NCI-H146 (cell line): ENCODE measurements around the gene ECSCR.
"Not testable (repeated sequence)": the region's sequence is repeated elsewhere in the genome, so short reads cannot be mapped to it uniquely, and the experiment has no call there.

ENCODE experiments used
- DNase-seq: peaks from one replicate; lab custom pipeline; 2025; lab: John Stamatoyannopoulos, UW

Gene ECSCR, protein sequence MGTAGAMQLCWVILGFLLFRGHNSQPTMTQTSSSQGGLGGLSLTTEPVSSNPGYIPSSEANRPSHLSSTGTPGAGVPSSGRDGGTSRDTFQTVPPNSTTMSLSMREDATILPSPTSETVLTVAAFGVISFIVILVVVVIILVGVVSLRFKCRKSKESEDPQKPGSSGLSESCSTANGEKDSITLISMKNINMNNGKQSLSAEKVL

DNA sequence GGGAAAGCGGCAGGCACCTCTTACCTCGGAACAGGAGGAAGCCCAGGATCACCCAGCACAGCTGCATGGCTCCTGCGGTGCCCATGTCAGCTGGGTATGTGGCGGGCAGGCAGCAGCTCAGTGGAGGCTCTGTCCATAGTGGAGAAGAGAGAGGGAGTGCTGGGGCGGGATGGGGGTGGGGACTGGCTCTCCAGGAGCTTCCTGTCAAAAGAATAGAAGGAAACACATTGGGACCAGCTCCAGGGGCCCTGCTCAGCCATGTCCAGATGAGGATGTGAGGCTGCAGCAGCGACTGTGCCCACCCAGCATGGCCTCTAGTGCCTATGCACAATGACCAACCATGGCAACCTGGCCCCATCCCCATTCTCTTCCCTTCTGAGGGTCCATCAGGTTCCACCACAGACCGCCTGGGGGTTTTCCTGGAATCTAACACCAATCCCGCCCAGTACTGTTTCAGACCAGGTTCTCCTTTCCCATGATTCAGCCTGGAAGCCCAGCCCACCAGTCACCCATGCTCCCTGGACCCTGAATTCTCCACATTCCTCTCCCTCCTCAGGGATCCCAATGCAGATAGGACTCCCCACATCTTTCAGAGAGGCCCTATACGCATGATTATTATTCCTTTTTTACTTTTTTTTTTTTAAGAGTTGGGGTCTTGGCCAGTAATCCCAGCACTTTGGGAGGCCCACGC lies at the start of gene ECSCR:
TSS of gene ECSCR (minus strand) at position 158 of the 691 bp plus-strand sequence. CDS start at position 85, 73 bp downstream.
- DNase-seq: no peak

DNA sequence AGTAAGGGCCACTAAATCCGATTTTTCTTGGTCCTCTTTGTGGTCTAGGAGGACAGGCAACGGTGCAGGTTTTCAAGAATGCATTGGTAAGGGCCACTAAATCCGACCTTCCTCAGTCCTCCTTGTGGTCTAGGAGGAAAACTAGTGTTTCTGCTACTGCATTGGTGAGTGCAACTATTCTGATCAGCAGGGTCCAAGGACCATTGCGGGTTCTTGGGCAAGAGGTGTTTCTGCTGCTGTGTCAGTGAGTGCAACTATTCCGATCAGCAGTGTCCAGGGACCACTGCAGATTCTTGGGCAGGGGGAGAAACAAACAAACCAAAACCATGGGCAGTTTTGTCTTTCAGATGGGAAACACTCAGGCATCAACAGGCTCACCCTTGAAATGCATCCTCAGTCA lies 42.2 kb upstream of the ECSCR start:
- not testable (repeated sequence) for DNase-seq

GRCh38 chr5:139503879-139504278 lies 41.3 kb upstream of the ECSCR start:
- DNase-seq: not testable (repeated sequence)

GRCh38 chr5:139503036-139503817 lies 40.7 kb upstream of the ECSCR start:
- DNase-seq: not testable (repeated sequence)

DNA sequence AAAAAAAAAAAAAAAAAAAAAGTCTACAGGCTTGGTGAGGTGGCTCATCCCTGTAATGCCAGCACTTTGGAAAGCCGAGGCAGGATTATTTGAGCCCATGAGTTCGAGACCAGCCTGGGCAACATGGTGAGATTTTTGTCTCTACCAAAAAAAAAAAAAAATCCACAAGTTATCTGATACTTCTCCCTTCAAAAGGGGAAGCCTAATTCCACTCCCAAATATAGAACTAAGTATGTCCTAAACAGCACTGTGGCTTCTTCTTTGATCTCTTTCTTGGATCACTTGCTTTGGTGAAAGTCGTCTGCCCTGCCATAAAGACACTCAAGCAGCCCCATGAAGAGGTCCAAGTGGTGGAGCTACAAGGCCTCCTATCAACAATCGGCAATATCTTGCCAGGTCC lies 38.8 kb upstream of the ECSCR start:
- DNase-seq: no peak

DNA sequence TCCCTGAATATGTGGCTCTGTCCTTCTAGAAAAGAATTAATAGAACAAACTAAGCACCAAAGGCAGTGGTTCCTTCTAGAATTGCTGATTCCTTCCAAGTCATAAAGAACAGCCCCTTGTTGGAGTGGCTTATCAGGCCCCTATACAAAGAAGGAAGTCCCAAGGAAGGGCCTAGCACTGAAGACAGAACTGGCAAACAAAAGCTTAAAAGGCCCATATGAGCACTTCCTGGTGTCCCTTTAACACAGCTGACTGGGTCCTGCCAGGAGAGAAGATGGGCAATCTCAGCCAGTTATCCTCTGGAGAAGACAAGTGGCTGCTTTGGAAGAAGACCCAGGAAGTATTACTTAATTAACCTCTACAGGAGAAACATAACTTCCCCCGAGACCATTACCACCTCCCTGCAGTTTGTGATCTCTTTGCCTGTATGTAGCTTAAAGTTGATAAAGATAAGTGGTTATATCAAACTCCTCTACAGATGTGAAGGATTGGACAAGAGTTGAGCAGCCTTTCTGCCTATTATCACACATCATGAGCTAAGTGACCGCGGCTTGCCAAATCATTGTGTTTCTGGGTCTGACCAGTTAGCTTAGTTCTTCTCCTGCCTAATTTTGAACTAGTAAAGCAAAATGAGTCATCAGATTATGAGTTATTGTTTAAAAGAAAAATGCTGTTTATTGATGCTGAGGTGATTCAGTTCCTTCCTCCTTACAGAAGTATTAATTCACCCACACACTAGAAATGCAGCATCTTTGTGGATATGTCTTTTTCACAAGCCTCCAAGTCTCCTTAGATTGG lies 33.3 kb upstream of the ECSCR start:
- no peak for DNase-seq

GRCh38 chr5:139494832-139495231 lies 32.3 kb upstream of the ECSCR start:
- no peak for DNase-seq

DNA sequence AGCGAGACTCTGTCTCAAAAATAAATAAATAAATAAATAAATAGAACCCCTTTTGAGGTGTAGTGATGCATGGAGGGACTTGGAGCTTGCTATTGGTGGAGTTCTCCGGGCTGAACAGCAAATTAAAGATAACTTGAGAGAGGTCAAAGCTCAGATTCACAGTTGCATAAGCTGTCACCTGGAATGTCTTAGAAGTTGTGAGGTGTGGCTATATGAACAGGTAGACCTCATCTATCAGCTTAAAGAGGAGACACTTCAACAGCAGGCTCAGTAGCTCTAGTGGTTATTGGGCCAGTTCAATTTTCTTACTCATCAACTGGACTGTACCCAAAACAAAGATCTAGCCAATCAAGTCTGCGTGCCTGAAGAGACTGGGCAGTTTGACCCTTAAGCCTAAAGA lies 31.7 kb upstream of the ECSCR start:
- no peak for DNase-seq

DNA sequence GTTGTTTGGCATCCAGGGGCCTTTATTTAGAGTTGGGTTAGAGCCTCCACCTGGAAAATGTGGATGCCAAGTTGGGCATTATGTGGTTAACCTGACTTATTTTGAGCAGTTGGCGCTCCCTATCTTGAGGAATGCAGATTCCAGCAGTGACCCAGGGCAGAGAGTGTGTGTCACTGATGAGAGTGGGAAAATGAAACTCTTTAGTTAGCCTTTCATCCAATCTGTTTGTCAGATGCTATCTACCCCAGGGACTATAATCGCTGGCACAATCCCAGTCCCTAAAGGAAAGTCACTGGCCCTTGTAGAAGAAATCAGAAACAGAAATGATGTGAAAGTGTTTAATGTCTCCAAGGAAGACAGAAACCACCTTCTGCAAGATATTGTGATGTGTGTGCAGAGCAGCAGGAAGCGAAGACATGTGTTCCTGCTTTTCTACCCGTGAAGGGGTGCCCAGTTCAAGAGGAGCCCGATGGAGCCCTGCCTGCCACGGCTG lies 30.2 kb upstream of the ECSCR start:
- no peak for DNase-seq

GRCh38 chr5:139488260-139488659 lies 25.7 kb upstream of the ECSCR start:
- no peak for DNase-seq

- no peak for DNase-seq
Measured at GRCh38 chr5:139486201-139486600, 23.7 kb upstream of the ECSCR start.

DNA sequence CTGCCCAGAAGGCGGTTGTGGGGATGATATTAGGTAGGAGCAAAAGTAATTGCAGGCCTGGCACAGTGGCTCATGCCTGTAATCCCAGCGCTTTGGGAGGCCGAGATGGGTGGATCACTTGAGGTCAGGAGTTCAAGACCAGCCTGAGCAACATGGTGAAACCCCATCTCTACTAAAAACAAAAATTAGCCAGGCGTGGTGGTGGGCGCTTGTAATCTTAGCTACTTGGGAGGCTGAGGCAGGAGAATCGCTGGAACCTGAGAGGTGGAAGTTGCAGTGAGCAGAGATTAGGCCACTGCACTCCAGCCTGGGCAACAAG lies 20.3 kb upstream of the ECSCR start:
- DNase-seq: not testable (repeated sequence)

DNA sequence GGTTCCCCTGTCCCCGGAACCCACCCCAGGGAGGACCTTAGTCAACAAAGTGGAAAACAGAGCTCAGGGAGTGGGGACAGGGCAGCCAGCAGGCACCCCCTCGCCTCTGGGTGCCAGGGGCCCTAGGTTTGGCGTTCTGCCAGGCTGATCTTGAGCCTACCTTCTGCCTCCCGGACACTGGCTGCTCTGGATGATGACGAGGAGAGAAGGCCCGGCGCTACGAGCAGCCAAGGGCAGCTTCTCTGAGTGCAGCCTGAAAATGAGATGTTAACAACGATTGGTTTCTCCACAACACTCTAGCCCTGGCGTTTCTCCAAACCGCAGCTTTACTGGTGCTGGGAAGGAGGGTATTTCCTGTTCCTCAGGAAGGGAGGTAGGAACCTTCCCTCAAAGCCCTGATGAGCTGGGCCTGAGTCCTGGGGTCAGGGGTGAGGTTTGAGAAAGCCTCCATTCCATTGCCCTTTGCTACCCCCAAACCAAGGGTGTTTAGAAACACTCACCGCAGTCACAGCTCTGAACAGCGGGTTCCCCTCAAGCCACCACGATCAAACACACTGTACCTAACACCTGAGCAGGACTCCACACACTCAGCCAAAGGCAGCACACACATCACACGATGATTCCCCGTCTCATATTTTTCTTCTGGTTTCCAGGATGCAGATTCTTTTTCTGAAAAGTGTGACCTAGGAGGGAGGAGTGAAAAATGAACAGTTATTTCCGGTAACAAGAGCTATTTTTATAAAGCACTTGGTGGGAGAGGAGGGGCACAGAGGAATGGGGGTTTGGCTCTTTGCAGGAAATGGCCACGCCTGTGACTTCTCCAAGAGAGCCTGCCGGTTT lies 19.7 kb upstream of the ECSCR start, which contains the start of gene STING1:
TSS of gene STING1 (minus strand) at position 709 of the 840 bp plus-strand sequence. CDS start 1,054 bp downstream, outside the sequence.
- no peak for DNase-seq

DNA sequence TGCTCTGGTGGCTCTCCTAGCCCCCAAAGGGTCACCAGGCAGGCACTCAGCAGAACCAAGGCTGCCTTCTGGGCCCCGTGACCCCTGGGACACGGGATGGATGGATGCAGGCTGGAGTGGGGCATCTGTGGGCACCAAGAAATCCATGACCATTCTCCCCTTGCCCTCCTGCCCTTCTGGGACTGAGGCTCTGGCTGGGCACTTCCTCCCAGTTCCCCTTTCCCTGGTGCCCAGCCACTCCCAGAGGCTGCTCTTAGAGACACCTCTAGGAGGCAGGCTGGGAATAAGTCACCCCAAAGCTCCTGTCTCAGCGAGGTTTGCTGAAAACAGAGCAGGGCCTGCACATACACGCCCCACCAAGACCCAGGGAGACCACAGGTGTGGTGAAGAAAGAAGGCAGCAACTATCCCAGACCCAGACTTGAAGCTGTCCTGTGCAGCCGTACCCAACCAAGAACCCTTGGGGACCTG lies 19.1 kb upstream of the ECSCR start:
- no peak for DNase-seq

DNA sequence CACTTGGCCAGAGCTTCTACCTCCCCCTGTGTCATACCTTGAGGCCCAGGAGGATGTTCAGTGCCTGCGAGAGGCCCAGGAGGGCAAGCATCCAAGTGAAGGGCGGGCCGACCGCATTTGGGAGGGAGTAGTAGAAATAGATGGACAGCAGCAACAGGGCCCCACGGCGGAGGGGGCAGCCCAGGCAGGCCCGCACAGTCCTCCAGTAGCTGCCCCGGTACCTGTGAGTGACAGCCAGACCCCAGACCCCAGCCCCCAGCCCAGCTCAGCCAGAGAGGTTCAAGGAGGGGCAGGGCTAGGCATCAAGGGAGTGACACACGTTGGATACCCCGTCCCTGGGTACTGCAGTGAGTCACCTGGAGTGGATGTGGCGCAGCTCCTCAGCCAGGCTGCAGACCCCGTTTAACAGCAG lies 18.6 kb upstream of the ECSCR start:
- DNase-seq: no peak

DNA sequence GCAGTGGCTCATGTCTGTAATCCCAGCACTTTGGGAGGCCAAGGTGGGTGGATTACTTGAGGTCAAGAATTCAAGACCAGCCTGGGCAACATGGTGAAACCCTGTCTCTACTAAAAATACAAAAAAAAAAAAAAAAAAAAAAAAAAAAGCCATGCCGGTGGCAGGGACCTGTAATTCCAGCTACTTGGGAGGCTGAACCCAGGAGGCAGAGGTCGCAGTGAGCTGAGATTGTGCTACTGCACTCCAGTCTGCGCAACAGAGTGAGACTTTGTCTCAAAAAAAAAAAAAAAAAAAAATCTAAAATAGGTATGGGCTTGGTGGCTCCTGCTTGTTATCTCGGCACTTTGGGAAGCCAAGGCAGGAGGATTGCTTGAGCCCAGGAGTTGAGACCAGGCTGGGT lies 17.2 kb upstream of the ECSCR start:
- not testable (repeated sequence) for DNase-seq

GRCh38 chr5:139478657-139479423 lies 16.3 kb upstream of the ECSCR start:
- not testable (repeated sequence) for DNase-seq

DNA sequence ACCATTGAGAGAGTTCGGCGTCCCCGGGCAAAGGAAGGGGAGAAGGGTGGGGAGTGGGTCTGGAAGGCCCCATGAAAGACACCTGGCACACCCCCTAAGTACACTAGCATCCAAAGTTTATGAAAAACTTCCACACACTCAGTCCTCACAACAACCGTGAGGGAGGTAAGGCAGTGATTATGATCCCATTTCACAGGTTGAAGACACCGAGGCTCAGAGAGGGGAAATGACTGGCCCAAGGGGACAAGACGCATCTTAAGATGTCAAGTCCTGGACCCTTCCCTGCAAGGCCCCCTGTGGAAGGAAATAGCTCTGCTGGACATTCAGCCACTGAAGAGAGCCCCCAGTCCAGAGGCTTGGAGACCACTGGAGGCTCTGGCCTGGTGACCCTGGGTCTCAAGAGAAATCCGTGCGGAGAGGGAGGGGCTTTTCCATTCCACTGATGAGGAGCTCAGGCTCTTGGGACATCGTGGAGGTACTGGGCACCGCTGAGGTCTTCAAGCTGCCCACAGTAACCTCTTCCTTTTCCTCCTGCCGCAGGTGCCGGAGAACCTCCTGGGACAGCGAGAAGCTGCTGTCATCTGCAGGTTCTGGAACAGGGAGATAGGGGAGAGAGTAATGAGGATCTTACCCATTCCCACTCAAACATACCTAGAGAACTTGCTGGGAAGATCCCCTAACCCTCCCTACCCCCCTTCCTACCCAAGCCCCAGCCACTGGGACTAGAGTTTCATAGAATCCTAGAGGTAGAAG lies 13.5 kb upstream of the ECSCR start:
- no peak for DNase-seq
